Vagina (tissue), 2 donors: ENCODE results near the gene RASGEF1C. TPM values are rescaled to one million over a fixed set of nuclear protein-coding genes. Genes with fewer than 3 reads are reported as not detected.

Source experiments
- DNase-seq, 2 donors: peaks; one replicate each; pipeline ENCODE4 v3.0.0-alpha.2; 2017; ENCODE audit errors: extremely low spot score in 2 of 2
- H3K27ac ChIP-seq: fragments of 200-600 bp; sonication (generic); one replicate; pipeline ENCODE4 v1.5.1; 2019
- H3K27me3 ChIP-seq: fragments of 200-600 bp; sonication (generic); one replicate; pipeline ENCODE4 v1.5.1; 2019
- H3K36me3 ChIP-seq, 2 donors: fragments of 200-600 bp; sonication (generic); one replicate each; pipeline ENCODE4 v1.5.1; 2017 to 2019
- H3K4me1 ChIP-seq: fragments of 200-600 bp; sonication (generic); one replicate; pipeline ENCODE4 v1.5.1; 2019
- H3K4me3 ChIP-seq, 2 donors: fragments of 200-600 bp; sonication (generic); 1 replicate in 1 of 2; 2 replicates in 1 of 2; pipeline ENCODE4 v1.5.1; 2016 to 2019
- H3K9me3 ChIP-seq: fragments of 200-600 bp; sonication (generic); one replicate; pipeline ENCODE4 v1.5.1; 2019
- CTCF ChIP-seq, 3 experiments: fragments of 450-650 bp in 2 of 3; fragments of 200-600 bp in 1 of 3; sonication (generic) in 1 of 3; IDR thresholded peaks; one replicate each; pipeline ENCODE4 v1.5.1; 2017 to 2019; ENCODE audit warnings: antibody characterized with exemption in 3 of 3, mild to moderate bottlenecking in 2 of 3, moderate library complexity in 2 of 3
- POLR2A ChIP-seq, 2 donors: fragments of 450-650 bp; IDR thresholded peaks; one replicate each; pipeline ENCODE4 v1.6.1; 2017; ENCODE audit warnings: antibody characterized with exemption in 2 of 2, mild to moderate bottlenecking in 2 of 2, moderate library complexity in 2 of 2
- POLR2AphosphoS5 ChIP-seq, 2 donors: sonication (generic); formaldehyde crosslinking; IDR thresholded peaks; one replicate each; pipeline ENCODE4 v1.9.0; 2017; ENCODE audit warnings: antibody characterized with exemption in 2 of 2, mild to moderate bottlenecking in 2 of 2, low read depth in 1 of 2; ENCODE audit not compliant: insufficient read depth in 1 of 2
- intact Hi-C: fragments of 100-400 bp; cut with DNase I; formaldehyde crosslinking; loops from one replicate; pipeline ENCODE4 v1.15.1; 2023
- total RNA-seq: library from RNA; depleted of rRNA; stranded (reverse); fragments of >200 nt; gene quantifications from one replicate; pipeline ENCODE4 v1.2.3, GENCODE V29; 2016

Gene RASGEF1C
- total RNA-seq, 1 donor from 2014 or later: 2.5 TPM

GRCh38 chr5:180180421-180180820 is 28.6 kb downstream of the RASGEF1C start:
- intact Hi-C loops: no loop called here
- Histone ChIP-seq H3K27ac (no peak overlapping the region), H3K27me3 (no peaks in the 10 kb centered on the region), H3K4me3 (no peak overlapping the region), H3K9me3 (no peaks in the 10 kb centered on the region), H3K4me1 (peaks cover 9% of the 10 kb centered on the region), H3K36me3 (no peaks in the 10 kb centered on the region)
- no peak for TF ChIP-seq CTCF (IDR thresholded peaks at IDR 0.05)
- no peak for TF ChIP-seq POLR2A (IDR thresholded peaks at IDR 0.05)
- no peak for TF ChIP-seq POLR2AphosphoS5 (IDR thresholded peaks at IDR 0.05; ENCODE audit: insufficient read depth in 1 of 2, low read depth in 1 of 2)
- no peak for DNase-seq

- no peaks in the 10 kb centered on the region for H3K9me3 ChIP-seq
- H3K4me1 ChIP-seq: peaks cover 9% of the 10 kb centered on the region
- no peak for TF ChIP-seq POLR2A (IDR thresholded peaks at IDR 0.05)
- no peak for TF ChIP-seq POLR2AphosphoS5 (IDR thresholded peaks at IDR 0.05; ENCODE audit: insufficient read depth in 1 of 2, low read depth in 1 of 2)
- no peak for TF ChIP-seq CTCF (IDR thresholded peaks at IDR 0.05)
- peak in 1 of 2 donors; percentile 79 for DNase-seq
- no peaks in the 10 kb centered on the region for H3K27me3 ChIP-seq
- no peak overlapping the region for H3K27ac ChIP-seq
- no peak overlapping the region for H3K4me3 ChIP-seq
- intact Hi-C loops: no loop called here
- no peaks in the 10 kb centered on the region for H3K36me3 ChIP-seq
Measured at GRCh38 chr5:180179442-180180420, 29.3 kb downstream of the RASGEF1C start.

- no peak overlapping the region for H3K27ac ChIP-seq
Measured at GRCh38 chr5:180178531-180179441, 30.2 kb downstream of the RASGEF1C start.

GRCh38 chr5:180176191-180176590 is 32.8 kb downstream of the RASGEF1C start:
- TF ChIP-seq POLR2AphosphoS5 (IDR thresholded peaks at IDR 0.05; ENCODE audit: insufficient read depth in 1 of 2, low read depth in 1 of 2): no peak
- TF ChIP-seq POLR2A (IDR thresholded peaks at IDR 0.05): no peak
- TF ChIP-seq CTCF (IDR thresholded peaks at IDR 0.05): no peak
- Histone ChIP-seq H3K9me3 (no peaks in the 10 kb centered on the region), H3K4me1 (peaks cover 15% of the 10 kb centered on the region), H3K27ac (no peak overlapping the region), H3K4me3 (no peak overlapping the region), H3K27me3 (no peaks in the 10 kb centered on the region), H3K36me3 (no peaks in the 10 kb centered on the region)
- intact Hi-C loops: no loop called here
- peak in 1 of 2 donors; percentile 40 for DNase-seq

More at GRCh38 chr5:180178531-180179441, 30.2 kb downstream of the RASGEF1C start:
- Histone ChIP-seq H3K4me1 (peaks cover 9% of the 10 kb centered on the region), H3K27me3 (no peaks in the 10 kb centered on the region), H3K36me3 (no peaks in the 10 kb centered on the region), H3K9me3 (no peaks in the 10 kb centered on the region), H3K4me3 (no peak overlapping the region)
- DNase-seq: peak in 1 of 2 donors; percentile 69
- TF ChIP-seq POLR2AphosphoS5 (IDR thresholded peaks at IDR 0.05; ENCODE audit: insufficient read depth in 1 of 2, low read depth in 1 of 2) (no peak), CTCF (IDR thresholded peaks at IDR 0.05) (no peak), POLR2A (IDR thresholded peaks at IDR 0.05) (no peak)
- intact Hi-C loops: no loop called here
